H9 (cell line): ENCODE results near the gene MAGOH. TPM values are rescaled to one million over a fixed set of nuclear protein-coding genes. Genes with fewer than 3 reads are reported as not detected.

Source experiments
- DNase-seq: peaks from one replicate; pipeline ENCODE4 v3.0.0-alpha.2; 2017
- H2AFZ ChIP-seq: one replicate; pipeline ENCODE4 v1.6.1; 2013; ENCODE audit warnings: mild to moderate bottlenecking, low read length, control low read depth, moderate library complexity
- H2AK5ac ChIP-seq: 2 replicates; pipeline ENCODE4 v1.6.1; 2013; ENCODE audit warnings: low read length, control low read depth, mixed read lengths; ENCODE audit not compliant: insufficient read length
- H2BK120ac ChIP-seq: one replicate; pipeline ENCODE4 v1.6.1; 2013; ENCODE audit warnings: low read depth, mild to moderate bottlenecking, low read length, control low read depth, inconsistent platforms; ENCODE audit not compliant: poor library complexity, severe bottlenecking
- H2BK12ac ChIP-seq: 2 replicates; pipeline ENCODE4 v1.6.1; 2013; ENCODE audit warnings: low read length, control low read depth, mixed read lengths, low read depth; ENCODE audit not compliant: insufficient read length
- H2BK15ac ChIP-seq: 2 replicates; pipeline ENCODE4 v1.6.1; 2013; ENCODE audit warnings: low read depth, low read length, control low read depth
- H2BK20ac ChIP-seq: one replicate; pipeline ENCODE4 v1.6.1; 2013; ENCODE audit warnings: low read depth, mild to moderate bottlenecking, low read length, control low read depth, inconsistent platforms; ENCODE audit not compliant: poor library complexity, severe bottlenecking
- H2BK5ac ChIP-seq: 2 replicates; pipeline ENCODE4 v1.6.1; 2013; ENCODE audit warnings: low read length, control low read depth, mixed read lengths; ENCODE audit not compliant: insufficient read length
- H3K14ac ChIP-seq: 2 replicates; pipeline ENCODE4 v1.6.1; 2013; ENCODE audit warnings: low read length, control low read depth; ENCODE audit not compliant: insufficient read depth
- H3K18ac ChIP-seq: 2 replicates; pipeline ENCODE4 v1.6.1; 2013; ENCODE audit warnings: low read depth, mild to moderate bottlenecking, mixed read lengths, low read length, control low read depth; ENCODE audit not compliant: insufficient read length
- H3K23ac ChIP-seq: 2 replicates; pipeline ENCODE4 v1.6.1; 2013; ENCODE audit warnings: low read length, control low read depth, mixed read lengths, low read depth; ENCODE audit not compliant: insufficient read length
- H3K23me2 ChIP-seq: 2 replicates; pipeline ENCODE4 v1.6.1; 2013; ENCODE audit warnings: low read depth, mild to moderate bottlenecking, mixed read lengths, low read length, control low read depth; ENCODE audit not compliant: insufficient read length, poor library complexity, severe bottlenecking
- H3K27ac ChIP-seq: 2 replicates; pipeline ENCODE4 v1.5.1; 2013; ENCODE audit warnings: low read length, control low read depth, mixed read lengths, low read depth; ENCODE audit not compliant: insufficient read length
- H3K27me3 ChIP-seq: 2 replicates; pipeline ENCODE4 v1.6.1; 2013; ENCODE audit warnings: low read length, control low read depth, inconsistent platforms; ENCODE audit not compliant: insufficient read depth
- H3K4ac ChIP-seq: 2 replicates; pipeline ENCODE4 v1.6.1; 2013; ENCODE audit warnings: low read depth, mild to moderate bottlenecking, control low read depth, inconsistent platforms, low read length, moderate library complexity
- H3K4me1 ChIP-seq: 2 replicates; pipeline ENCODE4 v1.6.1; 2013; ENCODE audit warnings: low read length, control low read depth, inconsistent platforms; ENCODE audit not compliant: insufficient read depth
- H3K4me2 ChIP-seq: 2 replicates; pipeline ENCODE4 v1.6.1; 2013; ENCODE audit warnings: low read length, control low read depth, mixed read lengths; ENCODE audit not compliant: insufficient read length, insufficient read depth
- H3K56ac ChIP-seq: 2 replicates; pipeline ENCODE4 v1.6.1; 2013; ENCODE audit warnings: low read depth, mild to moderate bottlenecking, mixed read lengths, low read length, control low read depth; ENCODE audit not compliant: insufficient read length
- H3K79me1 ChIP-seq: 2 replicates; pipeline ENCODE4 v1.6.1; 2013; ENCODE audit warnings: low read depth, mild to moderate bottlenecking, moderate library complexity, low read length, control low read depth, inconsistent platforms; ENCODE audit not compliant: insufficient read depth, poor library complexity, severe bottlenecking
- H3K79me2 ChIP-seq: 2 replicates; pipeline ENCODE4 v1.6.1; 2013; ENCODE audit warnings: low read length, control low read depth, inconsistent platforms; ENCODE audit not compliant: insufficient read depth
- H3K9ac ChIP-seq: 2 replicates; pipeline ENCODE4 v1.6.1; 2013; ENCODE audit warnings: low read length, control low read depth, mixed read lengths; ENCODE audit not compliant: insufficient read length; ENCODE audit errors: extremely low read depth
- H3K9me3 ChIP-seq: one replicate; pipeline ENCODE4 v1.6.1; 2013; ENCODE audit warnings: low read depth, low read length, inconsistent platforms; ENCODE audit not compliant: control insufficient read depth
- H3T11ph ChIP-seq: one replicate; pipeline ENCODE4 v1.6.1; 2013; ENCODE audit warnings: mild to moderate bottlenecking, low read length, control low read depth, inconsistent platforms
- H4K20me1 ChIP-seq: one replicate; pipeline ENCODE4 v1.6.1; 2013; ENCODE audit not compliant: control insufficient read depth, insufficient read length, insufficient read depth
- H4K5ac ChIP-seq: 2 replicates; pipeline ENCODE4 v1.6.1; 2013; ENCODE audit warnings: low read depth, mild to moderate bottlenecking, mixed read lengths, low read length, control low read depth; ENCODE audit not compliant: insufficient read length
- H4K8ac ChIP-seq: replicated peaks from 2 replicates; pipeline ENCODE4 v1.6.1; 2013; ENCODE audit warnings: low read length, control low read depth, mixed read lengths, low read depth; ENCODE audit not compliant: insufficient read length
- H4K91ac ChIP-seq: 2 replicates; pipeline ENCODE4 v1.6.1; 2013; ENCODE audit warnings: low read depth, mild to moderate bottlenecking, moderate library complexity, mixed read lengths, low read length, control low read depth; ENCODE audit not compliant: insufficient read length
- H3K27ac Mint-ChIP-seq, 3 experiments: 2 replicates in 2 of 3; 3 replicates in 1 of 3; pipeline ENCODE4 v1.8.0; 2020 to 2021; ENCODE audit warnings: mixed read lengths in 3 of 3, mild to moderate bottlenecking in 1 of 3, moderate library complexity in 1 of 3
- H3K27me3 Mint-ChIP-seq: 2 replicates; pipeline ENCODE4 v1.8.0; 2021; ENCODE audit warnings: low read depth, mild to moderate bottlenecking, moderate library complexity, mixed read lengths
- H3K36me3 Mint-ChIP-seq, 3 experiments: 2 replicates in 2 of 3; 3 replicates in 1 of 3; pipeline ENCODE4 v1.8.0; 2020 to 2021; ENCODE audit warnings: low read depth in 3 of 3, mixed read lengths in 3 of 3; ENCODE audit not compliant: insufficient read depth in 1 of 3
- H3K4me1 Mint-ChIP-seq, 2 experiments: 2 replicates each; pipeline ENCODE4 v1.8.0; 2020; ENCODE audit warnings: mixed read lengths in 2 of 2
- H3K4me3 Mint-ChIP-seq, 2 experiments: 2 replicates in 1 of 2; 3 replicates in 1 of 2; pipeline ENCODE4 v1.8.0; 2020 to 2021; ENCODE audit warnings: mild to moderate bottlenecking in 2 of 2, mixed read lengths in 2 of 2, moderate library complexity in 1 of 2
- H3K9me3 Mint-ChIP-seq, 2 experiments: 2 replicates in 1 of 2; 3 replicates in 1 of 2; pipeline ENCODE4 v1.8.0; 2020; ENCODE audit warnings: mild to moderate bottlenecking in 2 of 2, mixed read lengths in 2 of 2, moderate library complexity in 1 of 2
- CTCF ChIP-seq: fragments of 200-600 bp; sonication (generic); conservative IDR thresholded peaks from 3 replicates; pipeline ENCODE4 v1.8.0; 2021; ENCODE audit warnings: antibody characterized with exemption, mild to moderate bottlenecking
- WGBS: extraction: QIAGEN DNeasy Blood & Tissue Kit; methylation state at CpG from one replicate; pipeline ENCODE4 v1.1.7; 2013; ENCODE audit warnings: missing lambda C conversion rate, low lambda C conversion rate, mixed read lengths; ENCODE audit not compliant: insufficient read length; ENCODE audit errors: extremely low coverage; 5-methylcytosine and 5-hydroxymethylcytosine counted together
- total RNA-seq: library from RNA; stranded (reverse); gene quantifications from 2 replicates; pipeline ENCODE4 v1.2.1, GENCODE V29; 2021

Gene MAGOH
- total RNA-seq, 1 experiment from 2014 or later, result 81.2 TPM

- no peaks in the 10 kb centered on the region; a peak in 1 of 5 replicates for H3K9me3 Mint-ChIP-seq
- Histone ChIP-seq H3K18ac (no peak overlapping the region), H2BK20ac (no peak overlapping the region), H4K8ac (no peak overlapping the region), H3K9me3 (no peaks in the 10 kb centered on the region), H3K4ac (no peak overlapping the region), H2BK15ac (no peak overlapping the region), H3K27me3 (no peaks in the 10 kb centered on the region), H3K14ac (no peak overlapping the region), H3T11ph (no peak overlapping the region), H2AK5ac (no peak overlapping the region), H2BK5ac (no peak overlapping the region), H3K79me2 (no peaks in the 10 kb centered on the region), H3K23ac (no peak overlapping the region), H4K91ac (no peak overlapping the region), H4K5ac (no peak overlapping the region), H2BK12ac (no peak overlapping the region), H3K9ac (no peak overlapping the region), H2BK120ac (no peak overlapping the region), H3K27ac (no peak overlapping the region), H3K56ac (no peak overlapping the region), H4K20me1 (no peaks in the 10 kb centered on the region), H3K79me1 (no peaks in the 10 kb centered on the region), H2AFZ (no peak overlapping the region), H3K4me1 (no peaks in the 10 kb centered on the region), H3K23me2 (no peaks in the 10 kb centered on the region), H3K4me2 (no peak overlapping the region)
- H3K36me3 Mint-ChIP-seq, result no peaks in the 10 kb centered on the region
- H3K27ac Mint-ChIP-seq, result no peak overlapping the region
- WGBS, result no CpG with 5 or more reads among the region's 3 CpGs
- no peak overlapping the region for H3K4me3 Mint-ChIP-seq
- H3K27me3 Mint-ChIP-seq, result peaks cover 2% of the 10 kb centered on the region
- no peak for DNase-seq
- no peak for TF ChIP-seq CTCF
- H3K4me1 Mint-ChIP-seq, result peaks cover 9 to 14% of the 10 kb centered on the region in 2 experiments
Measured at GRCh38 chr1:53186533-53186932, 51.8 kb downstream of the MAGOH start.
